Measurements from ENCODE around the gene CWF19L2. TPM values are rescaled to one million over a fixed set of nuclear protein-coding genes. Genes with fewer than 3 reads are reported as not detected.

The CWF19L2 gene
- total and polyA plus RNA-seq, 10 donors = 7.4 to 35.7 (median 25.7) TPM

DNA sequence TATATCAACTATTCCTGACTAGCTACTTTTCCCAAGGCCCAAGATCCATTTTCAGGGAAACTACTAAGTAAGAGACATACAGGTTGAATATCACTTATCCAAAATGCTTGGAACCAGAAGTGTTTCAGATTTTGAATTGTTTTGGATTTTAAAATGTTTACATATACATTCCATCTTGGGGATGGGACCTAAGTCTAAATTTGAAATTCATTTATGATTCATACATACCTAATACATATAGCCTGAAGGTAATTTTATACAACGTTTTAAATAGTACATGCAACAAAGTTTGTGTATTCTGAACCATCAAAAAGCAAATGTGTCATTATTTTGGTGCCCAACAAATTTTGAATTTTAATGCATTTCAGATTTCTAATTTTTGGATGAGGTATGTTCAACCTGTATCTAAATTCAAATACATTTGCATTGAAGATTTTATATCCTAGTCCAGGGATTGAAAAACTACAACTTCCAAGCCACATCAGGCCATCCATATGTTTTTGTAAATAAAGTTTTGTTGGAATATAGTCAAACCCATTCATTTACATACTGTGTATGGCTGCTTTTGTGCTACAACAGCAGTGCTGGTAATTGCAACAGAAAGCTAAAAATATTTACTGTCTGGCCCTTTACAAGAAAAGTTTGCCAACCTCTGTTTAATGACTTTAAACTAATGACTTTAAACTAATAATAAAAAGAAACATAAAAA is 73.3 kb downstream of the CWF19L2 start:
- DNase-seq = no peak
- no peaks in the 10 kb centered on the region for H3K27me3 ChIP-seq (replicated peaks in 1 of 7)
- TF ChIP-seq, protein P1, sequence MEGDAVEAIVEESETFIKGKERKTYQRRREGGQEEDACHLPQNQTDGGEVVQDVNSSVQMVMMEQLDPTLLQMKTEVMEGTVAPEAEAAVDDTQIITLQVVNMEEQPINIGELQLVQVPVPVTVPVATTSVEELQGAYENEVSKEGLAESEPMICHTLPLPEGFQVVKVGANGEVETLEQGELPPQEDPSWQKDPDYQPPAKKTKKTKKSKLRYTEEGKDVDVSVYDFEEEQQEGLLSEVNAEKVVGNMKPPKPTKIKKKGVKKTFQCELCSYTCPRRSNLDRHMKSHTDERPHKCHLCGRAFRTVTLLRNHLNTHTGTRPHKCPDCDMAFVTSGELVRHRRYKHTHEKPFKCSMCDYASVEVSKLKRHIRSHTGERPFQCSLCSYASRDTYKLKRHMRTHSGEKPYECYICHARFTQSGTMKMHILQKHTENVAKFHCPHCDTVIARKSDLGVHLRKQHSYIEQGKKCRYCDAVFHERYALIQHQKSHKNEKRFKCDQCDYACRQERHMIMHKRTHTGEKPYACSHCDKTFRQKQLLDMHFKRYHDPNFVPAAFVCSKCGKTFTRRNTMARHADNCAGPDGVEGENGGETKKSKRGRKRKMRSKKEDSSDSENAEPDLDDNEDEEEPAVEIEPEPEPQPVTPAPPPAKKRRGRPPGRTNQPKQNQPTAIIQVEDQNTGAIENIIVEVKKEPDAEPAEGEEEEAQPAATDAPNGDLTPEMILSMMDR (IDR thresholded peaks at IDR 0.05 in 8 of 11, conservative IDR thresholded peaks at IDR 0.05 in 3 of 11) = no peak
- TF ChIP-seq POLR2AphosphoS5 (IDR thresholded peaks at IDR 0.05) = no peak
- no peak for TF ChIP-seq POLR2A (IDR thresholded peaks at IDR 0.05)
- no peak overlapping the region for H3K4me3 ChIP-seq
- WGBS, 5 donors = 89 to 98% (median 94%) methylated on average over 1 of the region's 1 CpG
- H3K9me3 ChIP-seq = no peaks in the 10 kb centered on the region
- intact Hi-C loops (cut with DNase I; ENCODE audit: low total_unique reads) = no loop called here
- no peak overlapping the region for H3K27ac ChIP-seq
- peaks cover 0 to 49% (median 8%) of the 10 kb centered on the region in 6 donors for H3K36me3 ChIP-seq
- H3K4me1 ChIP-seq = no peaks in the 10 kb centered on the region

DNA sequence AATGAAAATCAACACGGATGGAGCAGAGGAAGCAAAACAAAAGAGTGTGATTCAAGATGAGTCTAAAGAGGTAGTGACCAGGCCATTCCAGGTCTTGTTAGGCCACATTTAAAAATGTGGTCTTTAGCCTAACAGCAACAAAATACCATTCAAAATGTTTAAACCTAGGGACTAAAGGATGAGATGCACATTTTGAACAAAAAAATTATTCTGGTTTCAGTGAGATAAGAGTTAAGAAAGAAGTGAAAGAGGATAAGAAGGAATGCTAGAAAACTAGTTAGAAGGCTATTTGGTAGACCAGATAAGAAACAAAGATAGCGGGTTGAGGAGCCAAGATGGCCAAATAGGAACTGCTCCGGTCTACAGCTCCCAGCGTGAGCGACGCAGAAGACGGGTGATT is 85.2 kb downstream of the CWF19L2 start:
- Histone ChIP-seq H3K36me3 (peaks cover 0 to 3% (median 0%) of the 10 kb centered on the region in 6 donors), H3K9me3 (peaks cover 0 to 4% (median 0%) of the 10 kb centered on the region in 8 donors), H3K4me1 (no peaks in the 10 kb centered on the region), H3K27me3 (replicated peaks in 1 of 7) (no peaks in the 10 kb centered on the region), H3K27ac (no peak overlapping the region), H3K4me3 (no peak overlapping the region)
- intact Hi-C loops (cut with DNase I; ENCODE audit: low total_unique reads) = no loop called here
- WGBS, 5 donors = 87 to 98% (median 95%) methylated on average over 7 of the region's 7 CpGs
- DNase-seq = no peak
- TF ChIP-seq POLR2A (IDR thresholded peaks at IDR 0.05) = no peak
- TF ChIP-seq, protein P1 (IDR thresholded peaks at IDR 0.05 in 8 of 11, conservative IDR thresholded peaks at IDR 0.05 in 3 of 11) = no peak
- TF ChIP-seq POLR2AphosphoS5 (IDR thresholded peaks at IDR 0.05) = no peak

DNA sequence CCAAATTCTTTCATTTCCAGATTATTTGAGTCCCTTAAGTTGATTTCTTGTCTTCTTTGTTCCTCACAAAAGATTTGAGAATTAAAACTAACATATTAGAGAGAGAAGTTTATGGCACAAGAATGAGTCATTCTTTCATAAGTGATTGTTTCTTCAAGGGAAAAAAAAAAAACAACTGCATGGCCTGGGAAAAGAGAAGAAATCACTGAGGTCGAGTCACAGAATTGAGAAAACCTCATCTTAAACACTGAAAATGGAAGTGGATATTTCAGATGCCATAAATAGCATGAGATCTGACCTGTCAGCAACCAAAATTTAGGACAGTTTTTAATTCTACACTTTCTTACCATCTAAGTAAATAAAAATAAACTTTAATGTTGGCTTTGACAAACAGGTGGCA is 87.2 kb downstream of the CWF19L2 start:
- Histone ChIP-seq H3K4me3 (no peak overlapping the region), H3K9me3 (peaks cover 0 to 4% (median 0%) of the 10 kb centered on the region in 8 donors), H3K27me3 (replicated peaks in 1 of 7) (no peaks in the 10 kb centered on the region), H3K27ac (no peak overlapping the region), H3K36me3 (peaks cover 0 to 3% (median 0%) of the 10 kb centered on the region in 6 donors), H3K4me1 (no peaks in the 10 kb centered on the region)
- DNase-seq = no peak
- WGBS, 5 donors = 48 to 65% (median 52%) methylated on average over 1 of the region's 1 CpG
- TF ChIP-seq POLR2AphosphoS5 (IDR thresholded peaks at IDR 0.05) (no peak), POLR2A (IDR thresholded peaks at IDR 0.05) (no peak)
- TF ChIP-seq, protein P1 (IDR thresholded peaks at IDR 0.05 in 8 of 11, conservative IDR thresholded peaks at IDR 0.05 in 3 of 11) = no peak
- intact Hi-C loops (cut with DNase I; ENCODE audit: low total_unique reads) = no loop called here

DNA sequence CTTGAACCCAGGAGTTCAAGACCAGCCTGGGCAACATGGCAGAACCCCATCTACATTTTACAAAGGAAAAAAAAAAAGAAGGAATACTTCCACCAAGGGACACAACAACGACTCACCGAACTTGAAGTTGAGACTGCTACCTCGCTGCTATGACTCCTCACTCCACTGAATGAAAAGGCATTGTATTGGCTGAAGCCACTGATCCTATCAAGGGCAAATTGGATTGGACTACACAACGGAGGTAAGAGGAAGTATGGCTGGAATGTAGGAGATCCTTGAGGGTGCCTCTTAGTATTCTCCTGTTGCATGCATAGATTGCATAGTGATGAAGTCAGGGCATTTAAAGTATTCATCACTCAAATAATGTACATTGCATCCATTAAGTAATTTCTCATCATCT is 97.9 kb downstream of the CWF19L2 start:
- no peak for DNase-seq
- intact Hi-C loops (cut with DNase I; ENCODE audit: low total_unique reads) = no loop called here
- no peak overlapping the region for H3K27ac ChIP-seq
- H3K4me3 ChIP-seq = no peak overlapping the region
- TF ChIP-seq POLR2AphosphoS5 (IDR thresholded peaks at IDR 0.05) (no peak), POLR2A (IDR thresholded peaks at IDR 0.05) (no peak)
- TF ChIP-seq, protein P1 (IDR thresholded peaks at IDR 0.05 in 8 of 11, conservative IDR thresholded peaks at IDR 0.05 in 3 of 11) = no peak
- no peaks in the 10 kb centered on the region for H3K27me3 ChIP-seq (replicated peaks in 1 of 7)
- H3K9me3 ChIP-seq = peaks cover 0 to 11% (median 0%) of the 10 kb centered on the region in 8 donors
- 82 to 98% (median 96%) methylated on average over 4 of the region's 4 CpGs for WGBS, 5 donors
- H3K36me3 ChIP-seq = peaks cover 0 to 35% (median 0%) of the 10 kb centered on the region in 6 donors
- H3K4me1 ChIP-seq = no peaks in the 10 kb centered on the region

Measured in spleen (tissue), 11 donors.